ENCODE data around the gene KLB.

- TF ChIP-seq, protein P1, sequence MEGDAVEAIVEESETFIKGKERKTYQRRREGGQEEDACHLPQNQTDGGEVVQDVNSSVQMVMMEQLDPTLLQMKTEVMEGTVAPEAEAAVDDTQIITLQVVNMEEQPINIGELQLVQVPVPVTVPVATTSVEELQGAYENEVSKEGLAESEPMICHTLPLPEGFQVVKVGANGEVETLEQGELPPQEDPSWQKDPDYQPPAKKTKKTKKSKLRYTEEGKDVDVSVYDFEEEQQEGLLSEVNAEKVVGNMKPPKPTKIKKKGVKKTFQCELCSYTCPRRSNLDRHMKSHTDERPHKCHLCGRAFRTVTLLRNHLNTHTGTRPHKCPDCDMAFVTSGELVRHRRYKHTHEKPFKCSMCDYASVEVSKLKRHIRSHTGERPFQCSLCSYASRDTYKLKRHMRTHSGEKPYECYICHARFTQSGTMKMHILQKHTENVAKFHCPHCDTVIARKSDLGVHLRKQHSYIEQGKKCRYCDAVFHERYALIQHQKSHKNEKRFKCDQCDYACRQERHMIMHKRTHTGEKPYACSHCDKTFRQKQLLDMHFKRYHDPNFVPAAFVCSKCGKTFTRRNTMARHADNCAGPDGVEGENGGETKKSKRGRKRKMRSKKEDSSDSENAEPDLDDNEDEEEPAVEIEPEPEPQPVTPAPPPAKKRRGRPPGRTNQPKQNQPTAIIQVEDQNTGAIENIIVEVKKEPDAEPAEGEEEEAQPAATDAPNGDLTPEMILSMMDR (IDR thresholded peaks at IDR 0.05; ENCODE audit: insufficient read depth, low read length): no peak
- TF ChIP-seq REST (IDR thresholded peaks at IDR 0.05; ENCODE audit: insufficient replicate concordance, low read depth): no peak
- no peak for TF ChIP-seq POLR2AphosphoS5 (IDR thresholded peaks at IDR 0.05; ENCODE audit: low read depth)
Observed at GRCh38 chr4:39357002-39357401, 49.7 kb upstream of the KLB start.
